Activated gamma-delta T cell treated with anti-CD3 and anti-CD28 coated beads, Interleukin-2, amount 50 U/mL, for 16 hours (primary cell): Measurements from ENCODE around the gene TMC4.
A peak's percentile ranks its signal among the peaks of the same experiment; 100 is the strongest.

Experiments
- DNase-seq: peaks from one replicate; pipeline ENCODE4 v3.0.0-alpha.2; 2020; ENCODE audit warnings: low read depth

Gene TMC4

GRCh38 chr19:54154603-54155345 is 18.2 kb downstream of the TMC4 start:
- no peak for DNase-seq

DNA sequence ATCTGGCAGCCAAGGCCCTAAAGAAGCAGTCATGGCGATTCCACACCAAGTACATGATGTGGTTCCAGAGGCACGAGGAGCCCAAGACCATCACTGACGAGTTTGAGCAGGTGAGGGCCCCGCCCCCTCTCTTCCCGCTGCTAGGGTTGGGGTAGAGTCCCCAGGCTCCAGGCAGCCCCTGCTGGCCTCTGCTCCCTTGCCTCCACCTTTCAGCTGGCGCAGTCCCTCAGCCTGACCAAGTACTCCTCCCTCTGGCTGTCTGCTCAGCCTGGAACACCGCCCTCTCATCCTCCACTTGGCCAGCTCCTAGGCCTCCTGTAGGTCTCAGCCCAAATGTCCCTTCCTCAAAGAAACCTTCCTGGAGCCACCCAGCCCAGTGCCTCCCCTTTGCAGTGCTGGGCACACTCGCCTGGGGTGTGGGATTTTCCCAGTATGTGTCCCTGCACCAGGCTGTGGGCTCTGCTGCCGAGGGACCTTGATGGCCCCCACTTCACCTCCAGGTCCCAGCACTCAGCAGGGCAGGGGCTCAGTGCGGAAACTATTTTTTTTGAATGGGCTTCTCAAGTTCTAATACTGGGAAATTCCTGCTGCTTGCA is 19.1 kb downstream of the TMC4 start:
- DNase-seq = no peak

DNA sequence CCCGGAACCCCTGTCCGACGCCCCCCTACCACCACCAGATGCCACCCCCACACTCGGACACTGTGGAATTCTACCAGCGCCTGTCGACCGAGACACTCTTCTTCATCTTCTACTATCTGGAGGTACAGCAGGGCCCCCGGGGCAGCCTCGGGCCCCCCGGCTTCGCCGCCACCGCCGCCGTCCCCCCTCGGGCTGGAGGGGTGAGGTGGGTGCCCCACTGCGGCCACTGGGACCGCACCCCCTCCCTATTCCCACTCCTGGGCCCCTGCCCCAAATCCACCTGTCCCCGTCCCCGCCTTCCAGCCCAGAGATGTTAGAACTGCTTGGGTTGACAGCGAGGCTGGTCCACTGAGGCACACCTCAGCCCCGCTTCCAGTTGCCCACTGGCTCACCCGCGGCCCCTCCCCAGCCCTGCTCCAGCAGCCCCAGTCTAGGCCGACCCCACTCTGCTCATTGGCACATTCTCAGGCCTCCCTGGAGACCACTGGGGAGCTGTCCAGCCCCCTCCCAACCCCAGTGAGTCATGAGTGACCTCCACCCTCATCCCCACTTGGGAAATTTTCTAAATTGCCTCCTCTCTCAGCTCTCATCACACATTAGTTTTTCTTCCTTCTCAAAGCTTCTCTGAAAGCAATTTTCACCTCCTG is 20.0 kb downstream of the TMC4 start:
- DNase-seq = no peak

DNA sequence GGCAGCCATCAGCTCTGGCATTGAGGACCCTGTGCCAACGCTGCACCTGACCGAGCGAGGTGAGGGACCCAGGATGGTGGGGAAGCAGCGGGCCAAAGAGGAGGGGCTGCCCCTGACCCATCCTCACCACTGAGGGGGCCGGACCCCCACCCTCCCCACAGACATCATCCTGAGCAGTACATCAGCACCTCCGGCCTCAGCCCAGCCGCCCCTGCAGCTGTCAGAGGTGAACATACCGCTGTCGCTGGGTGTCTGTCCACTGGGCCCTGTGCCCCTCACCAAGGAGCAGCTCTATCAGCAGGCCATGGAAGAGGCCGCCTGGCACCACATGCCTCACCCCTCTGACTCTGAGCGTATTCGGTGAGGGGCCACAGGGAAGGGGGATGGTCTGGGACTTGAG is 20.7 kb downstream of the TMC4 start:
- no peak for DNase-seq

- no peak for DNase-seq
Observed at GRCh38 chr19:54151362-54152035, 21.5 kb downstream of the TMC4 start.

GRCh38 chr19:54149021-54149812 is 23.7 kb downstream of the TMC4 start:
- no peak for DNase-seq

- DNase-seq = no peak
Observed at GRCh38 chr19:54148158-54148557, 24.8 kb downstream of the TMC4 start.

DNA sequence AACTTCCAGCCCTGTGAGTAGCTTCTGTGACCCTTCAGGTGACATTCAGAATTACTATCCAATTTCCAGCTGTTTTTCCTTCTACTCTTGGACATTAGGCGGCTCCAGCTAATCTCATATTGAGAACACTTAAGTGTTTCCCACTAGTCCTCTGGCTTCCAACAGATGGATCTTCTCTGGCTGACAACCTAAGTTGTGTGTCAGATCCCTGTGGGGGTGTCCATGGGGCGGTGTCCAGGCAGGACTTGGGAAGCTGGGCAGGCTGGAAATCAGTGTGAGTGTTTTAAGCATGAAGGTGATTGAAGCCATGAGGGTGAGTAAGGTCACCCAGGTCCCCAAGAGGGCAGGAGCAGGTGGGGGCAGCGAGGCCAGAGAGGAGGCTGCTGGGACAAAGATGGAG is 25.3 kb downstream of the TMC4 start:
- DNase-seq = no peak

GRCh38 chr19:54145541-54146158 is 27.3 kb downstream of the TMC4 start:
- no peak for DNase-seq

GRCh38 chr19:54142166-54142780 is 30.7 kb downstream of the TMC4 start:
- DNase-seq = no peak

DNA sequence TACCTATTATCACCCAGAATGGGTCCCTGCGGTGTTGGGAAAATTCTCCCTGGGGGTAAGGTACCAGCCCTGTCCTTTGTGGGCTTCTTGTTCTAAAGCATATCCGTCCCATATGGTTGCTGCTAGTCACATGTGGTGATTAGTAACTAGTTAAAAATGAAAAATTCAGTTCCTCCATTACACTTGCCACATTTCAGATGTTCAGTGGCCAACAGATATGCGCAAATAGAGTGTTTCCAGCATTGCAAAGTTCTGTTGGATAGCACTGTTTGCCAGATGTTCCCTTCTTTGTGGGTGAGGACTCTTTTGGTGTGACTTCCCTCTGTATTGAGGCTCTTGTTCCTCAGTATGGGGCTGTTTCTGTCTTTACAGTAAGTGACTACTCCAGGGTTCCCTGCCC is 31.6 kb downstream of the TMC4 start:
- DNase-seq = no peak

GRCh38 chr19:54138489-54139256 is 34.3 kb downstream of the TMC4 start:
- no peak for DNase-seq

DNA sequence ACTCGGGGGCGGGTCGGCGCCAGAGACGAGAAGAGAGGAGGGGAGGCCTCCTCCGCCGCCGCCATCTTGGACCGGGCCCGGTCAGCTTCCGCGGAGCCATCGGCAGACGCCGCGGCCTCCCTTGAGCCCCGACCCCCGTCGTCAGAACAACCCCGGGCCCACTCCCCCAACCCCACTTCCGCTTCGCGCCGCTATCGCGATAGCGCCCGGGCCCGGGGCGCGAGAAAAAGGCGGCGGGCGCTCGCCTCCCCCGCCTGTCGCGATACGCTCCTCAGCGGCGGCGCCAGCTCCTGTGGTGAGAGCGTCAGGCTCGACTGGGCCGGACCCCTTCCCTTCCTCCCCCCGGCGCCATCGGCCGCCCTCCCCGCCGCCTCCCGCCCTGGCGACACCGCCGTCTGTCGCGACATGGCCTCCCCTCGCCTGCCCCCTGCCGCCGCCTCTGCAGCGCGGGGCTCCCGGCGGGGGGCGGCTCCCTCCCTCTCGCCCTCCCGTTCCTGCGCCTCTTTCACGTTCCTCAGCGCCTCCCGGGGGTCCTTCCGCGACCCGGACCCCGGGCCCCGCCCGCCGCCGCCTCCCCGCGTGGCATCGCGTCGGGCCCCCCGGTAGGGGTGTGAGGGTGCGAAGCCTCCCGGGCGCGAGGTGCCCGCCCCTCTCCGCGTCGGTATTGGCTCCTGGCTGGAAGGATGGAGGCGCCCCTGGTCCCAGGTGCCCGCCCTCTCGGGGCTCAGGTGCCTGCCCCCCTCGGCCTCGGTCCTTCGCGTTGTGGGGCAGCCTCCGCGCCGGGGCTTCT is 35.1 kb downstream of the TMC4 start, which contains the start of gene CNOT3:
Gene CNOT3, plus strand, starts transcription at position 64 of the 790 bp plus-strand sequence. CDS start 5,217 bp downstream, outside the sequence.
- no peak for DNase-seq

GRCh38 chr19:54136864-54137698 is 35.9 kb downstream of the TMC4 start:
- DNase-seq = peak; percentile 98

- DNase-seq = no peak
Observed at GRCh38 chr19:54136086-54136863, 36.7 kb downstream of the TMC4 start.

GRCh38 chr19:54133957-54134590 is 38.9 kb downstream of the TMC4 start:
- no peak for DNase-seq

- no peak for DNase-seq
Observed at GRCh38 chr19:54133312-54133956, 39.5 kb downstream of the TMC4 start.
